ENCODE data around the gene GNB1L.
"Not testable (repeated sequence)": the region's sequence is repeated elsewhere in the genome, so short reads cannot be mapped to it uniquely, and the experiment has no call there.

Gene GNB1L

DNA sequence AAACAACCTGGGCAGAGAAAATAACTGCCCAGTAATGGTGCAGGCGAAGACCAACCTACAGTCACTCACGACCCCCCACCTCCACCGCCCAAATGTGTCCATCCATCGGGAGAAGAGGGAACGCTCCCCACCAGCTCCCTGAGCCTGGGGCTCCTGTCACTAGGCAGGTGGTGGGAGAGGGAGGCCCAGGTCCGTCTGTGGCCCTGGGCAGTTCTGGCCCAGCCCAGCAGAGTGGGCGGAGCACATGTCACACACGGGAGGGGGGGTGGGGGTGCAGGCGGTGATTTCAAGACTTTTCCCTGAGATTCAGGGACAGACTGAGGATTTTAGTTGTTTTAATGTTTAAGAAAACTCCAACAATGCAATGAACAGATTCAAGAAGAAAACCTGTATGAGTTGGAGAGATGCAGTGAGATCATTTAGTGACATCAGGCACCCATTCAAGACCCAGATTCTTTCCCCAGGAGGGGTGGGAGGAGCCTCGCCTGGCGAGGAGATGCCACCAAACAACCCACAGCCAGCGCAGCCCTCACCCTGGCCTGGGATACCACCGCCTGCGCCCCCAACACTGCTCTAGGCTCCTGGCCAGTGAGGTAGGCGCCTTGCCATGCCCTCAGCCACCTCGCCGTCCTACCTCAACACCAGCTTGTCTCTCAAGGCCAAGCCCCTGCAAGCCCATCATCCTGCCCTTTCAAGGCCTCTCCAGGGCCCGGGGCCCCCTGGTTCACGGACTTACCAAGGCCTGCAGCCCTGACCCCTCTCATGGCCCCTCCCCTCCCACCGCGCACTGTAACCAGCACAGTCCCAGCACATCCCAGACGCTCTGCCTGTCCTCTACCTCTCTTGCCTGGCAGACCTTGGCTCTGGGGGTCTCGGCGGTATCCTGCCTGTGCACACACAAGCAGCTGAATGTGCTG is 57.3 kb downstream of the GNB1L start:
- peaks cover 30% of the 10 kb centered on the region for H3K4me1 ChIP-seq (ENCODE audit: control insufficient read depth, insufficient read depth, low read length)

DNA sequence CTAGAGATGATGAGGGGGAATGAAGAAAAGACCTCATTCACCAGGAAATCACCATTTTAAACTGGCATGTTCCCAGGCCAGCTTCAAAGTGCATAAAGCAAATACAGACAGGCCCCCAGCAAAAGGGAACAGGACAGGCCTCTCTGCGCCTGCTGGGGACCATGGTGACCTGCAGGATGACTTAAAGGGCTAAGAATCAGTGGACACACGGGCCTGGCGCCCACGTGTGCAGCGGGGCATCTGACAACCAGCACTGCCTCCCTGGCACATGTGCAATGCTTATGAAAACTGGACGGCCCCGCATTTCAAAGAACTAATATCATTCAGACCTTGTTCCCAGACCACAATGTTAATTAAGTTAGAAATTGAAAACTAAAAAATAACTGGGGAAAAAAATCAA is 58.5 kb downstream of the GNB1L start:
- Histone ChIP-seq H3K4me1 (ENCODE audit: control insufficient read depth, insufficient read depth, low read length) (peaks cover 30% of the 10 kb centered on the region), H3K9ac (ENCODE audit: low read depth, low read length) (no peak overlapping the region), H3K9me3 (replicated peaks; ENCODE audit: low read length) (no peaks in the 10 kb centered on the region), H3K27me3 (ENCODE audit: control insufficient read depth, insufficient read depth, low read length) (no peaks in the 10 kb centered on the region), H3K4me2 (ENCODE audit: low read length) (no peak overlapping the region), H3K36me3 (ENCODE audit: insufficient read depth, low read length) (no peaks in the 10 kb centered on the region), H3K4me3 (ENCODE audit: low read length) (no peak overlapping the region)

More for the DNA sequence above, 57.3 kb downstream of the GNB1L start:
- Histone ChIP-seq H3K9ac (ENCODE audit: low read depth, low read length) (no peak overlapping the region), H3K27me3 (ENCODE audit: control insufficient read depth, insufficient read depth, low read length) (no peaks in the 10 kb centered on the region), H3K9me3 (replicated peaks; ENCODE audit: low read length) (no peaks in the 10 kb centered on the region), H3K4me3 (ENCODE audit: low read length) (no peak overlapping the region), H3K4me2 (ENCODE audit: low read length) (no peak overlapping the region), H3K36me3 (ENCODE audit: insufficient read depth, low read length) (no peaks in the 10 kb centered on the region)

DNA sequence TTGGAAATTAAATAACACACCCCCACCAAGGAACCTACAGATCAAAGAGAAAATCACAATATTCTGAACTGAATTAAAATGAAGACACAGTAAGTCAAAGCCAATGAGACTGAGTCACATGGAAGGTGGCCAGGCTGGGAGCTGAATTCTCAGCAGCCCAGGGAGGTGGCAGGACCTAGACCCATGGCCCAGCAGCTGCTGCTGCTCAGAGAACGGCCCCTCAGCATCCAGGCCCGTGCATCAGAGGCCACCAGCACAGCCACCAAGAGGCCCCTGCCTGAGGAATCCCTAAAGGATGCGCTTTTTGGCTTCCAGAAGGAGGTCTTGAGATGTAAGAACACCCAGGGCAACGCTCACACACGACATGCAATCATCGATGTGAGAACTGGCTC is 59.1 kb downstream of the GNB1L start:
- H3K36me3 ChIP-seq (ENCODE audit: insufficient read depth, low read length): no peaks in the 10 kb centered on the region
- H3K4me3 ChIP-seq (ENCODE audit: low read length): no peak overlapping the region
- H3K4me1 ChIP-seq (ENCODE audit: control insufficient read depth, insufficient read depth, low read length): peaks cover 30% of the 10 kb centered on the region
- H3K27me3 ChIP-seq (ENCODE audit: control insufficient read depth, insufficient read depth, low read length): no peaks in the 10 kb centered on the region
- H3K9ac ChIP-seq (ENCODE audit: low read depth, low read length): no peak overlapping the region
- no peak overlapping the region for H3K4me2 ChIP-seq (ENCODE audit: low read length)
- H3K9me3 ChIP-seq (replicated peaks; ENCODE audit: low read length): no peaks in the 10 kb centered on the region

DNA sequence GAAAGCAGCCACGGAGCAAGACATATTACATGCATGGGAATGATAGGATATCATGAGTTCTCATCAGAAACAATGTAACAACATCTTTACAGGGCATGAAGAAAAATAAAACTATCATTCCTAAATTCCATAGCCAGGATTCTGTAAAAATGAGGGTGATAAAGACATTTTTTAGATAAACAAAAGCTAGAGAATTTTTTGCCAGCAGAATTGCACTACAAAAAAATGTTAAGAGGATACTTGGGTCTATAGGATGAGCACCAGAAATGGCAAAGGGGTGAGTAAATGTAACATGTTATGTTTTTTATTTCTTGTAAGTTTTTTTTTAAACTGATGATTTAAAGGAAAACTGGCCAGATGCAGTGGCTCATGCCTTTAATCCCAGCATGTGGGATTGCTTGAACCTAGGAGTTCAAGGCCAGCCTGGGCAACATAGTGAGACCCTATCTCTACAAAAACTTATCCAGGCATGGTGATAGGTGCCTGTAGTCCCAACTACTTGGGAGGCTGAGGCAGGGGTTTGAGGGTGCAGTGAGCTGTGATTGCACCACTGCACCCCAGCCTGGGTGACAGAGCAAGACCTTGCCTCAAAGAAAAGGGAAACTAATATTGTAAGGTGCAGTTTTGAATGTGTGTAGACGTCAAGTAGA is 60.9 kb downstream of the GNB1L start:
- H3K36me3 ChIP-seq (ENCODE audit: insufficient read depth, low read length): no peaks in the 10 kb centered on the region
- H3K9me3 ChIP-seq (replicated peaks; ENCODE audit: low read length): no peaks in the 10 kb centered on the region
- no peak overlapping the region for H3K9ac ChIP-seq (ENCODE audit: low read depth, low read length)
- H3K4me3 ChIP-seq (ENCODE audit: low read length): no peak overlapping the region
- no peak overlapping the region for H3K4me2 ChIP-seq (ENCODE audit: low read length)
- H3K27me3 ChIP-seq (ENCODE audit: control insufficient read depth, insufficient read depth, low read length): no peaks in the 10 kb centered on the region
- peaks cover 14% of the 10 kb centered on the region for H3K4me1 ChIP-seq (ENCODE audit: control insufficient read depth, insufficient read depth, low read length)

GRCh38 chr22:19793161-19793560 is 61.5 kb downstream of the GNB1L start:
- no peak overlapping the region for H3K4me3 ChIP-seq (ENCODE audit: low read length)
- no peaks in the 10 kb centered on the region for H3K27me3 ChIP-seq (ENCODE audit: control insufficient read depth, insufficient read depth, low read length)
- H3K9ac ChIP-seq (ENCODE audit: low read depth, low read length): no peak overlapping the region
- H3K4me2 ChIP-seq (ENCODE audit: low read length): no peak overlapping the region
- no peaks in the 10 kb centered on the region for H3K9me3 ChIP-seq (replicated peaks; ENCODE audit: low read length)
- peaks cover 11% of the 10 kb centered on the region for H3K4me1 ChIP-seq (ENCODE audit: control insufficient read depth, insufficient read depth, low read length)
- no peaks in the 10 kb centered on the region for H3K36me3 ChIP-seq (ENCODE audit: insufficient read depth, low read length)

DNA sequence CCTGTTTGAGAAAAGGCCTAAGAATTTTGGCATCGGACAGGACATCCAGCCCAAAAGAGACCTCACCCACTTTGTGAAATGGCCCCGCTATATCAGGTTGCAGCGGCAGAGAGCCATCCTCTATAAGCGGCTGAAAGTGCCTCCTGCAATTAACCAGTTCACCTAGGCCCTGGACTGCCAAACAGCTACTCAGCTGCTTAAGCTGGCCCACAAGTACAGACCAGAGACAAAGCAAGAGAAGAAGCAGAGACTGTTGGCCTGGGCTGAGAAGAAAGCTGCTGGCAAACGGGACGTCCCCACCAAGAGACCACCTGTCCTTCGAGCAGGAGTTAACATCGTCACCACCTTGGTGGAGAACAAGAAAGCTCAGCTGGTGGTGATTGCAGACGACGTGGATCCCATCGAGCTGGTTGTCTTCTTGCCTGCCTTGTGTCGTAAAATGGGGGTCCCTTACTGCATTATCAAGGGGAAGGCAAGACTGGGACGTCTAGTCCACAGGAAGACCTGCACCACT is 62.2 kb downstream of the GNB1L start:
- peaks cover 11% of the 10 kb centered on the region for H3K4me1 ChIP-seq (ENCODE audit: control insufficient read depth, insufficient read depth, low read length)
- H3K9me3 ChIP-seq (replicated peaks; ENCODE audit: low read length); H3K4me3 ChIP-seq (ENCODE audit: low read length); H3K9ac ChIP-seq (ENCODE audit: low read depth, low read length); H3K27me3 ChIP-seq (ENCODE audit: control insufficient read depth, insufficient read depth, low read length); H3K4me2 ChIP-seq (ENCODE audit: low read length); H3K36me3 ChIP-seq (ENCODE audit: insufficient read depth, low read length): not testable (repeated sequence)

DNA sequence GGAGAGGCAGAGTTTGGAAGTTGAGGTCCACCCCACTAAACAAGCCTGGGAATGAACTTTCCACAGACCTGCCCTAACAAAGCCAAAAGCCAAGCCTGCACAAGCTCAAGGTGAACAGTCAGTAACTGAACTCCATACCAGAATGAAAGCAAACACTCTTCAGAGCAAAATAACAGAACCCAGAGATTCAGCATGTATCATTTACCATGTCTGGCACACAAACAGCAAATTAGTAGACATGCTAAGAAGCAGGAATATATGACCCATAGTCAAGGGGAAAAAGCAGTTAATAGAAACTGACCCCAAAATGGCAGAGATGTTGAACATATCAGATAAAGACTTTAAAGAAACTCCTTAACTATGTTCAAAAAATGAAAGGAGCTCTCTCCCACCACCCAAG is 62.8 kb downstream of the GNB1L start:
- Histone ChIP-seq H3K4me1 (ENCODE audit: control insufficient read depth, insufficient read depth, low read length) (peaks cover 11% of the 10 kb centered on the region), H3K27me3 (ENCODE audit: control insufficient read depth, insufficient read depth, low read length) (no peaks in the 10 kb centered on the region), H3K9ac (ENCODE audit: low read depth, low read length) (no peak overlapping the region), H3K36me3 (ENCODE audit: insufficient read depth, low read length) (no peaks in the 10 kb centered on the region), H3K4me3 (ENCODE audit: low read length) (no peak overlapping the region), H3K9me3 (replicated peaks; ENCODE audit: low read length) (no peaks in the 10 kb centered on the region), H3K4me2 (ENCODE audit: low read length) (no peak overlapping the region)

GRCh38 chr22:19791243-19791642 is 63.4 kb downstream of the GNB1L start:
- no peaks in the 10 kb centered on the region for H3K9me3 ChIP-seq (replicated peaks; ENCODE audit: low read length)
- H3K36me3 ChIP-seq (ENCODE audit: insufficient read depth, low read length): no peaks in the 10 kb centered on the region
- peaks cover 11% of the 10 kb centered on the region for H3K4me1 ChIP-seq (ENCODE audit: control insufficient read depth, insufficient read depth, low read length)
- no peak overlapping the region for H3K4me3 ChIP-seq (ENCODE audit: low read length)
- no peak overlapping the region for H3K4me2 ChIP-seq (ENCODE audit: low read length)
- H3K9ac ChIP-seq (ENCODE audit: low read depth, low read length): no peak overlapping the region
- H3K27me3 ChIP-seq (ENCODE audit: control insufficient read depth, insufficient read depth, low read length): no peaks in the 10 kb centered on the region

DNA sequence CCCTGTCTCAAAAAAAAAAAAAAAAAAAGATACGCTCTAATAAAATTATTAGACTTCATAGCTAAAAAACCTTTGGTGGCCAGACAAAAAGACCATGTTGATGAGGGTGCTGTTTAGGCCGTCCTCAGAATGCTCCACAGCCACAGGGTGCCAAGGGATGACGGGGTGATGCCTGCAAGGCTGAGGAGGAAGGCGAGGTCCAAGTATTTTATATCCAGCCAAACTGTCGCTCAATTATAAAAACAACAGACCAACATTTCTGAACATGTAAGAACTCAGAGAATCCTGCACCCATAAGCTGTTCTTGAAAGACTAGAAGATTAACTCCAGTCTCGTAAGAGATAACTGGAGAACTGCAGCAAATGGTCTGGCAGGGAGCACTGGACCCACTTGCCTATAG is 64.8 kb downstream of the GNB1L start:
- Histone ChIP-seq H3K36me3 (ENCODE audit: insufficient read depth, low read length) (no peaks in the 10 kb centered on the region), H3K4me3 (ENCODE audit: low read length) (no peak overlapping the region), H3K4me1 (ENCODE audit: control insufficient read depth, insufficient read depth, low read length) (no peaks in the 10 kb centered on the region), H3K9ac (ENCODE audit: low read depth, low read length) (no peak overlapping the region), H3K4me2 (ENCODE audit: low read length) (no peak overlapping the region), H3K27me3 (ENCODE audit: control insufficient read depth, insufficient read depth, low read length) (no peaks in the 10 kb centered on the region), H3K9me3 (replicated peaks; ENCODE audit: low read length) (no peaks in the 10 kb centered on the region)

- no peaks in the 10 kb centered on the region for H3K9me3 ChIP-seq (replicated peaks; ENCODE audit: low read length)
- H3K9ac ChIP-seq (ENCODE audit: low read depth, low read length): no peak overlapping the region
- H3K36me3 ChIP-seq (ENCODE audit: insufficient read depth, low read length): no peaks in the 10 kb centered on the region
- H3K4me2 ChIP-seq (ENCODE audit: low read length): no peak overlapping the region
- H3K4me3 ChIP-seq (ENCODE audit: low read length): no peak overlapping the region
- no peaks in the 10 kb centered on the region for H3K27me3 ChIP-seq (ENCODE audit: control insufficient read depth, insufficient read depth, low read length)
- no peaks in the 10 kb centered on the region for H3K4me1 ChIP-seq (ENCODE audit: control insufficient read depth, insufficient read depth, low read length)
Observed at GRCh38 chr22:19789406-19789805, 65.3 kb downstream of the GNB1L start.

- Histone ChIP-seq H3K9ac (ENCODE audit: low read depth, low read length) (no peak overlapping the region), H3K4me3 (ENCODE audit: low read length) (no peak overlapping the region), H3K4me2 (ENCODE audit: low read length) (no peak overlapping the region), H3K36me3 (ENCODE audit: insufficient read depth, low read length) (no peaks in the 10 kb centered on the region), H3K4me1 (ENCODE audit: control insufficient read depth, insufficient read depth, low read length) (no peaks in the 10 kb centered on the region), H3K27me3 (ENCODE audit: control insufficient read depth, insufficient read depth, low read length) (no peaks in the 10 kb centered on the region), H3K9me3 (replicated peaks; ENCODE audit: low read length) (no peaks in the 10 kb centered on the region)
Observed at GRCh38 chr22:19788661-19789225, 65.9 kb downstream of the GNB1L start.
